COR-L47 (cell line): ENCODE data around the gene ACKR1.

Experiments
- DNase-seq: peaks from one replicate; lab custom pipeline; 2025; lab: John Stamatoyannopoulos, UW

The ACKR1 gene

GRCh38 chr1:159222075-159222865 is 17.6 kb downstream of the ACKR1 start:
- no peak for DNase-seq

- DNase-seq, result no peak
Observed at GRCh38 chr1:159223004-159223403, 18.3 kb downstream of the ACKR1 start.

- DNase-seq, result no peak
Observed at GRCh38 chr1:159228554-159228953, 23.9 kb downstream of the ACKR1 start.

- DNase-seq, result no peak
Observed at GRCh38 chr1:159229260-159229885, 24.7 kb downstream of the ACKR1 start.

- DNase-seq, result no peak
Observed at GRCh38 chr1:159229896-159230295, 25.2 kb downstream of the ACKR1 start.

- no peak for DNase-seq
Observed at GRCh38 chr1:159239551-159240220, 35.0 kb downstream of the ACKR1 start.

- DNase-seq, result no peak
Observed at GRCh38 chr1:159247266-159247665, 42.6 kb downstream of the ACKR1 start.

- no peak for DNase-seq
Observed at GRCh38 chr1:159248311-159248710, 43.6 kb downstream of the ACKR1 start.

GRCh38 chr1:159250638-159251216 is 46.1 kb downstream of the ACKR1 start:
- DNase-seq, result no peak
